Pancreas (tissue), 10 donors: ENCODE data around the gene FAIM2. TPM values are rescaled to one million over a fixed set of nuclear protein-coding genes. Genes with fewer than 3 reads are reported as not detected.

Experiments
- ATAC-seq, 4 donors: fragments of 200-7000 bp; cut with Tn5 transposase; one replicate each; pipeline versions ENCODE4 v1.8.0 to v1.9.1; 2020; ENCODE audit warnings: mild to moderate bottlenecking in 4 of 4, moderate library complexity in 4 of 4
- DNase-seq, 6 donors: peaks; one replicate each; pipeline ENCODE4 v3.0.0-alpha.2; 2020
- FAIRE-seq: peaks from 2 replicates; lab custom pipeline; 2012; peaks lifted over from hg19 to GRCh38; lab: Jason Lieb, UNC
- H3K27ac ChIP-seq, 4 donors: fragments of 200-600 bp; sonication (generic); 1 replicate in 3 of 4; 2 replicates in 1 of 4; pipeline versions ENCODE4 v1.5.0 to v1.8.0; 2020
- H3K27me3 ChIP-seq, 4 donors: fragments of 200-600 bp; one replicate each; pipeline ENCODE4 v1.8.0; 2021
- H3K36me3 ChIP-seq, 3 donors: fragments of 200-600 bp; sonication (generic) in 1 of 3; one replicate each; pipeline versions ENCODE4 v1.5.0 to v1.8.0; 2020 to 2021
- H3K4me1 ChIP-seq, 3 donors: fragments of 200-600 bp; one replicate each; pipeline ENCODE4 v1.8.0; 2021
- H3K4me3 ChIP-seq, 4 donors: fragments of 200-600 bp; sonication (generic) in 2 of 4; one replicate each; pipeline versions ENCODE4 v1.5.0 to v1.8.0; 2020 to 2021
- H3K9me3 ChIP-seq, 4 donors: fragments of 200-600 bp; one replicate each; pipeline ENCODE4 v1.8.0; 2021
- WGBS, 2 donors: extraction: QIAGEN DNeasy Blood & Tissue Kit; methylation state at CpG; one replicate each; pipeline ENCODE4 v1.1.7; 2013; 5-methylcytosine and 5-hydroxymethylcytosine counted together
- intact Hi-C, 3 donors: fragments of 100-400 bp; cut with DNase I; formaldehyde crosslinking; loops; one replicate each; pipeline versions ENCODE4 v1.11.1 to v1.14.2; 2022
- polyA plus RNA-seq, 2 donors: library from polyadenylated mRNA; stranded (reverse); fragments of 200-250 nt; gene quantifications; one replicate each; pipeline ENCODE4 v1.2.3, GENCODE V29; 2013
- total RNA-seq, 6 donors: library from RNA; stranded (reverse); fragmentation: NEBNext Ultra II Directional in 4 of 6; extraction: Animal tissue kit (Norgen Biotek cat#: 25700) in 4 of 6; gene quantifications; one replicate each; pipeline versions ENCODE4 v1.2.1 to v1.2.4, GENCODE V29; 2021 to 2023
- TF ChIP-seq, protein P1 (sequence below), 4 donors: fragments of 200-600 bp; sonication (generic) in 3 of 4; IDR thresholded peaks; one replicate each; pipeline versions ENCODE4 v1.5.0 to v1.8.0; 2021; ENCODE audit warnings: antibody characterized with exemption in 4 of 4
- donor health status: healthy with polysubstance abuse.
- donor health status: DM: no; HTN: no; CAD: no; lungs with moderate emphysema.
- donor health status: DM: no; HTN: no; CAD: no.
- donor health status: control.
- donor health status: control.
- donor health status: Bipolar disorder and iron deficiency.
- donor health status: DM: yes; HTN: yes; CAD: no.
- donor health status: DM: no; HTN: no; CAD: no.
- donor health status: DM: no; HTN: no; CAD: no.
- donor health status: DM: yes; HTN: yes; CAD: no.

Gene FAIM2
- total and polyA plus RNA-seq, 8 donors, result 0.14 to 2.1 (median 0.56) TPM

DNA sequence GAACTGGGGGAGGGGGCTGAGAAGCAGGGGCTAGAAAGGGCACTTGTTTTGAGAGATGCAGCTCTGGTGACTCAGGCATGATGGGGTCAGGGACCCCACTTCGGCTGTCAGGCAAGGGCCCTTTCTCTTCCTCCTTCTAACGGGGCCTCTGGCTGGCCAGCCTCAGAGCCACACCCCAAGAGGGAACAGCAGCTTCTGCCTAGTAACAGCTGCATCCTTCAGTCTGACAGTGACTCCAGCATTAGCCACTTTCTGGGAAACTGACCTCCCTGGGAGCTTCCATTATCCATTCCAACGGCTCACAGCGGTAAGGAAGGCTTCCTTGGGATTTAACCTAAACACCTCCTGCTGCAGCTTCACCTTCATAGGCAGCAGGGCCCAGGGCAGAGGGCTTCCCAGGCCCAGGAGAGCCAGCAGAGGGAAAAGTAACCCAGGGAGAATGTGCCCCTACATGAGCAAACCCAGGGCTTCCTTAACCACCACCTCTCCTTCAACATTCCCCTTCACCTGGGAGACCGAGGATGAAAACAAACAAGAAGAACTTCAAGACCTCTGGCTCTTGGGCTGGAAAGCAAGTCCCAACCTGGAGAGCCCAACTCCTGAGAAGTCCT is 78.2 kb downstream of the FAIM2 start:
- H3K9me3 ChIP-seq, result no peaks in the 10 kb centered on the region
- FAIRE-seq (no peak), ATAC-seq (no peak), DNase-seq (no peak)
- peak overlapping the region in 2 of 4 donors; percentile 17 to 44 for H3K27ac ChIP-seq
- TF ChIP-seq, protein P1, sequence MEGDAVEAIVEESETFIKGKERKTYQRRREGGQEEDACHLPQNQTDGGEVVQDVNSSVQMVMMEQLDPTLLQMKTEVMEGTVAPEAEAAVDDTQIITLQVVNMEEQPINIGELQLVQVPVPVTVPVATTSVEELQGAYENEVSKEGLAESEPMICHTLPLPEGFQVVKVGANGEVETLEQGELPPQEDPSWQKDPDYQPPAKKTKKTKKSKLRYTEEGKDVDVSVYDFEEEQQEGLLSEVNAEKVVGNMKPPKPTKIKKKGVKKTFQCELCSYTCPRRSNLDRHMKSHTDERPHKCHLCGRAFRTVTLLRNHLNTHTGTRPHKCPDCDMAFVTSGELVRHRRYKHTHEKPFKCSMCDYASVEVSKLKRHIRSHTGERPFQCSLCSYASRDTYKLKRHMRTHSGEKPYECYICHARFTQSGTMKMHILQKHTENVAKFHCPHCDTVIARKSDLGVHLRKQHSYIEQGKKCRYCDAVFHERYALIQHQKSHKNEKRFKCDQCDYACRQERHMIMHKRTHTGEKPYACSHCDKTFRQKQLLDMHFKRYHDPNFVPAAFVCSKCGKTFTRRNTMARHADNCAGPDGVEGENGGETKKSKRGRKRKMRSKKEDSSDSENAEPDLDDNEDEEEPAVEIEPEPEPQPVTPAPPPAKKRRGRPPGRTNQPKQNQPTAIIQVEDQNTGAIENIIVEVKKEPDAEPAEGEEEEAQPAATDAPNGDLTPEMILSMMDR (IDR thresholded peaks at IDR 0.05), result no peak
- no peaks in the 10 kb centered on the region for H3K27me3 ChIP-seq
- intact Hi-C loops, result no loop called here
- H3K36me3 ChIP-seq, result no peaks in the 10 kb centered on the region
- WGBS, 2 donors, result 79 to 88% methylated on average over 5 of the region's 5 CpGs
- no peak overlapping the region for H3K4me3 ChIP-seq
- peaks cover 0 to 4% (median 3%) of the 10 kb centered on the region in 3 donors for H3K4me1 ChIP-seq

DNA sequence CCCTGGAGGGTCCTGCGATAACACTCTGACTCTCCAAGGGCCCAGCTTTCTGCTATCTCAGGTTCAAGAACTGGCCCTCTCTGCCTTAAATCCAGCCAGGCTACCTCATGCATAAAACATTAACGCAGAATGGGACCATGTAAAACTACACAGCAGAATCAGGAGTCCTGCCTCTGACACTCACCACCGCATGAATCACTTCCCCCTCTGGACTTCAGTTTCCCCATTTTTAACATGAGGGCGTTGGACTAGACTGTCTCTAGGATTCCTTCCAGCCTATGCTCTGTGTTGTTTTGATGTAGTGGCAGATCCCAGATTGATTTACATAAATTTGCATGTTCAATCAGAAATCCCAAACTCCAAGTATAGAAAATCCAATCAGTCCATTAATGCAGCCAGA is 78.8 kb downstream of the FAIM2 start:
- no peak for FAIRE-seq
- Histone ChIP-seq H3K4me1 (peaks cover 0 to 4% (median 3%) of the 10 kb centered on the region in 3 donors), H3K9me3 (no peaks in the 10 kb centered on the region), H3K36me3 (no peaks in the 10 kb centered on the region), H3K27me3 (no peaks in the 10 kb centered on the region), H3K4me3 (no peak overlapping the region), H3K27ac (peak overlapping the region in 2 of 4 donors; percentile 22 to 57)
- intact Hi-C loops, result no loop called here
- no peak for DNase-seq
- 83 to 84% methylated on average over 4 of the region's 4 CpGs for WGBS, 2 donors
- ATAC-seq, result peak in 2 of 4 donors; percentile 6 to 20
- TF ChIP-seq, protein P1 (IDR thresholded peaks at IDR 0.05), result no peak

DNA sequence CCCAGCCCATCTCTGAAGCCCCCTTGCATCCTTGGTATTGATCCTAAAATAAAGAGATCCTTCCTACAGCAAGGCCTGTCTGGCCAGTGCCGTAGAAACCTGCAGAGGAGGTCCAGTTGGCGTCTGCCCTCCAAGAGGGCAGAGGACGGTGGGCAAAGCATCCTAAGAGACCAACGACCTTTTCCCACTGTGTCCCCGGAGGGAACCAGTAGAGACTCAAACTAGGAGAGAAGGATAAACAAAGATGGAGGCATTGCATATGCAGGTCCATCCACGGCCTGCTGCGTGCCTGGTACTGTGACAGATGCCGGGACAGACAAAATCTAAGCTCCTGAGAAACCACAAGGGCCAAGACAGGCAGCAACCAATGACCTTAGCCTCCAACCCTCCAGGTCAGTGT is 79.3 kb downstream of the FAIM2 start:
- WGBS, 2 donors, result 86 to 94% methylated on average over 8 of the region's 8 CpGs
- Histone ChIP-seq H3K9me3 (no peaks in the 10 kb centered on the region), H3K27me3 (no peaks in the 10 kb centered on the region), H3K4me1 (peaks cover 0 to 4% (median 3%) of the 10 kb centered on the region in 3 donors), H3K36me3 (no peaks in the 10 kb centered on the region), H3K27ac (peak overlapping the region in 2 of 4 donors; percentile 22 to 57), H3K4me3 (no peak overlapping the region)
- FAIRE-seq, result no peak
- no peak for ATAC-seq
- intact Hi-C loops, result no loop called here
- TF ChIP-seq, protein P1 (IDR thresholded peaks at IDR 0.05), result no peak
- no peak for DNase-seq

DNA sequence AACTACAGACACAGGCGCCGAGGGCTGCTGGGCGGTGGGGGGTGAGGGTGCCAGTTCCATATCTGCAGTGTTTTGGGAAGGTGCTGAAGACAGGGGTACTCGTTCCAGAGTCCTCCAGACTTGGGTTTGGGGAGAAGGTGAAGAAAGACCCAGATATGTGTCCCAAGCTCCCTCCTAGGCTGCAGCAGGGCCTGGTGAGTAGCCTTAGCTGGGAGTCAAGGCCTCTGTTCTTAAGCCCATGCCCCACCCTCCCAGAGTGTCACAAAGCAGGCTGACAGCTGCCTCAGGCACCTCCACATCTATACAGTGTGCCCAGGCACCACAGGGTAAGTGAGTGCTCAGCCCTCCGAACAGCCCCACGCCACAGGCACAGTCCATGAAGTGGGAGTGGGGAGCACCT is 79.7 kb downstream of the FAIM2 start:
- DNase-seq, result no peak
- intact Hi-C loops, result no loop called here
- Histone ChIP-seq H3K9me3 (no peaks in the 10 kb centered on the region), H3K4me3 (no peak overlapping the region), H3K36me3 (no peaks in the 10 kb centered on the region), H3K27ac (peak overlapping the region in 1 of 4 donors; percentile 57), H3K27me3 (no peaks in the 10 kb centered on the region), H3K4me1 (peaks cover 0 to 3% (median under 1%) of the 10 kb centered on the region in 3 donors)
- WGBS, 2 donors, result 89 to 92% methylated on average over 6 of the region's 6 CpGs
- no peak for ATAC-seq
- FAIRE-seq, result no peak
- TF ChIP-seq, protein P1 (IDR thresholded peaks at IDR 0.05), result no peak

DNA sequence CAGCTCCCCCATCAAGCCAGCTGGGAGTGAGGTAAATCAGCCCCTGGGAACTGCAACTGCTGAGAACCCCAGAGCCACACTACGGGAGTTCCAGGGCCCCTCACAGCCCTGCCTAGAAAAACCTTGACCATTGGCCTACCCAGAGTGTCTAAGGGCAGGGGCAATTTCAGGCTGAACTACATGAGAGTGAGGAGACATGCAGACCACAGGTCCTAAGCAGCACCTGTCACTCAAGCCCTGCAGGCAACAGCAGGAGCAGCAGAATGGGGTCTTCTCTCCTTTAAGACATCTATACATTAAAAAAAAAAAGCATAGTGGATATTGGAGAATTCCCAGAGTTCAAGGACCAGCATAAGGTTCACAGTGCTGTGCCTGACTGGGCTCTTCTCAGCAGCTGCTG is 80.3 kb downstream of the FAIM2 start:
- H3K4me3 ChIP-seq, result no peak overlapping the region

More for the DNA sequence above, 80.3 kb downstream of the FAIM2 start:
- H3K27ac ChIP-seq, result no peak overlapping the region
- no peaks in the 10 kb centered on the region for H3K9me3 ChIP-seq
- no peaks in the 10 kb centered on the region for H3K4me1 ChIP-seq
- intact Hi-C loops, result no loop called here
- no peaks in the 10 kb centered on the region for H3K36me3 ChIP-seq
- no peak for ATAC-seq
- no peak for DNase-seq
- TF ChIP-seq, protein P1 (IDR thresholded peaks at IDR 0.05), result no peak
- FAIRE-seq, result no peak
- H3K27me3 ChIP-seq, result no peaks in the 10 kb centered on the region
- WGBS, 2 donors, result 55 to 69% methylated on average over 1 of the region's 1 CpG
